Mesenchymal stem cell (in vitro differentiated cells and primary cell): ENCODE results near the gene TRIM50.
A peak's percentile ranks its signal among the peaks of the same experiment; 100 is the strongest.

Experiments
- DNase-seq: peaks from one replicate; pipeline ENCODE4 v3.0.0-alpha.2; 2013
- H2AFZ ChIP-seq: one replicate; pipeline ENCODE4 v1.6.1; 2013; ENCODE audit warnings: low read depth, mild to moderate bottlenecking, control low read depth, inconsistent platforms, low read length, moderate library complexity
- H2AK5ac ChIP-seq: 2 replicates; pipeline ENCODE4 v1.6.1; 2013; ENCODE audit warnings: low read length, moderate library complexity, mild to moderate bottlenecking, inconsistent platforms; ENCODE audit not compliant: severe bottlenecking
- H2BK120ac ChIP-seq: one replicate; pipeline ENCODE4 v1.6.1; 2013; ENCODE audit warnings: low read depth, mild to moderate bottlenecking, inconsistent platforms, low read length, moderate library complexity
- H2BK12ac ChIP-seq, 2 experiments: one replicate each; pipeline ENCODE4 v1.6.1; 2013; ENCODE audit warnings: inconsistent platforms in 2 of 2, low read length in 2 of 2, mild to moderate bottlenecking in 2 of 2, moderate library complexity in 2 of 2, control low read depth in 1 of 2
- H2BK15ac ChIP-seq: one replicate; pipeline ENCODE4 v1.6.1; 2013; ENCODE audit warnings: mild to moderate bottlenecking, low read depth, inconsistent platforms; ENCODE audit not compliant: poor library complexity, severe bottlenecking
- H2BK5ac ChIP-seq: 2 replicates; pipeline ENCODE4 v1.6.1; 2013; ENCODE audit warnings: low read depth, mild to moderate bottlenecking, low read length, control low read depth, inconsistent platforms; ENCODE audit not compliant: poor library complexity, severe bottlenecking
- H3K14ac ChIP-seq, 2 experiments: one replicate each; pipeline ENCODE4 v1.6.1; 2013; ENCODE audit warnings: inconsistent platforms in 2 of 2, low read length in 2 of 2, control low read depth in 1 of 2, mild to moderate bottlenecking in 1 of 2, moderate library complexity in 1 of 2
- H3K18ac ChIP-seq, 2 experiments: one replicate each; pipeline ENCODE4 v1.6.1; 2013; ENCODE audit warnings: inconsistent platforms in 2 of 2, low read length in 2 of 2, control low read depth in 1 of 2, low read depth in 1 of 2, mild to moderate bottlenecking in 1 of 2
- H3K23ac ChIP-seq, 2 experiments: one replicate each; pipeline ENCODE4 v1.6.1; 2013; ENCODE audit warnings: inconsistent platforms in 2 of 2, low read length in 2 of 2, mild to moderate bottlenecking in 2 of 2, moderate library complexity in 2 of 2, control low read depth in 1 of 2
- H3K27ac ChIP-seq: 2 replicates; pipeline ENCODE4 v1.5.1; 2013; ENCODE audit warnings: mild to moderate bottlenecking, moderate library complexity, low read length, control low read depth, inconsistent platforms; ENCODE audit not compliant: poor library complexity, severe bottlenecking
- H3K27me3 ChIP-seq, 2 experiments: 2 replicates each; pipeline versions ENCODE4 v1.6.1 to v1.7.0; 2013; ENCODE audit warnings: low read length in 2 of 2, mild to moderate bottlenecking in 2 of 2, moderate library complexity in 2 of 2, control low read depth in 1 of 2, inconsistent platforms in 1 of 2; ENCODE audit not compliant: control insufficient read depth in 1 of 2, insufficient read depth in 1 of 2
- H3K36me3 ChIP-seq, 2 experiments: 2 replicates each; pipeline versions ENCODE4 v1.6.1 to v1.7.0; 2013; ENCODE audit warnings: low read length in 2 of 2, control low read depth in 1 of 2, inconsistent platforms in 1 of 2, low read depth in 1 of 2, mild to moderate bottlenecking in 1 of 2; ENCODE audit not compliant: insufficient read depth in 2 of 2, control insufficient read depth in 1 of 2
- H3K4ac ChIP-seq, 2 experiments: one replicate each; pipeline ENCODE4 v1.6.1; 2013; ENCODE audit warnings: inconsistent platforms in 2 of 2, low read length in 2 of 2, mild to moderate bottlenecking in 2 of 2, moderate library complexity in 2 of 2, control low read depth in 1 of 2, low read depth in 1 of 2
- H3K4me1 ChIP-seq: 2 replicates; pipeline ENCODE4 v1.6.1; 2013; ENCODE audit warnings: low read depth, low read length, control low read depth; ENCODE audit not compliant: control insufficient read depth, insufficient read depth
- H3K4me2 ChIP-seq: 2 replicates; pipeline ENCODE4 v1.6.1; 2013; ENCODE audit warnings: low read length, mild to moderate bottlenecking, inconsistent platforms; ENCODE audit not compliant: poor library complexity, severe bottlenecking
- H3K4me3 ChIP-seq, 2 experiments: 2 replicates each; pipeline versions ENCODE4 v1.5.1 to v1.7.0; 2013; ENCODE audit warnings: low read length in 2 of 2, mild to moderate bottlenecking in 2 of 2, control low read depth in 1 of 2, low read depth in 1 of 2; ENCODE audit not compliant: insufficient read depth in 1 of 2
- H3K79me1 ChIP-seq: replicated peaks from 2 replicates; pipeline ENCODE4 v1.6.1; 2013; ENCODE audit warnings: mild to moderate bottlenecking, control low read depth, low read length, inconsistent platforms; ENCODE audit not compliant: poor library complexity, severe bottlenecking
- H3K9ac ChIP-seq: 2 replicates; pipeline ENCODE4 v1.7.0; 2013; ENCODE audit warnings: mild to moderate bottlenecking, low read length, moderate library complexity
- H3K9me3 ChIP-seq: 2 replicates; pipeline ENCODE4 v1.7.0; 2013; ENCODE audit warnings: mild to moderate bottlenecking, low read length; ENCODE audit not compliant: control insufficient read depth
- H4K8ac ChIP-seq: one replicate; pipeline ENCODE4 v1.6.1; 2013; ENCODE audit warnings: inconsistent platforms, mild to moderate bottlenecking, low read length, moderate library complexity
- H4K91ac ChIP-seq: one replicate; pipeline ENCODE4 v1.6.1; 2013; ENCODE audit warnings: mild to moderate bottlenecking, low read length, inconsistent platforms
- WGBS: methylation state at CpG from one replicate; pipeline ENCODE4 v1.1.7; 2013; ENCODE audit warnings: mixed read lengths; 5-methylcytosine and 5-hydroxymethylcytosine counted together

The TRIM50 gene

DNA sequence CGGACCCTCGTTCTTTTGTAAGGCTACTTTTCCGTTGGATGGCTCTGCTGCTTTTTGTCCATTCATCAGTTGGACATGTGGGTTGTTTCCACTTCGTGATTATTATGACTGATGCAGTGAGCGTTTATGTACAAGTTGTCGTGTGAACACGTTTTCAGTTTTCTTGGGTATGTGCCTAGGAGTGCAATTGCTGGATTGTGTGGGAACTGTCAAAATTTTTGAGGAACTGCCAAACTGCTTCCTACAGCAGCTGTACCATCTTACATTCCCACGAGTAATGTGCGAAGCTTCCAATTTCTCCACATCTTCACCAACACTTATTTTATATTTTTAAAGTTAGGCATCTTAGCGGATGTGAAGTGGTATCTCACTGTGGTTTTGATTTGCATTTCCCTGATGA lies 10.4 kb upstream of the TRIM50 start:
- Histone ChIP-seq H3K4me3 (no peak overlapping the region), H2AFZ (no peak overlapping the region), H3K23ac (no peak overlapping the region), H2BK12ac (no peak overlapping the region), H3K4me2 (no peak overlapping the region), H3K14ac (no peak overlapping the region), H3K36me3 (no peaks in the 10 kb centered on the region), H2BK120ac (no peak overlapping the region), H2AK5ac (no peak overlapping the region), H4K8ac (no peak overlapping the region), H2BK5ac (no peak overlapping the region), H3K4me1 (peaks cover 7% of the 10 kb centered on the region), H3K9me3 (no peaks in the 10 kb centered on the region), H3K4ac (no peak overlapping the region), H3K27ac (no peak overlapping the region), H4K91ac (no peak overlapping the region), H3K27me3 (peaks cover 0 to 38% of the 10 kb centered on the region in 2 experiments), H2BK15ac (no peak overlapping the region), H3K79me1 (no peaks in the 10 kb centered on the region), H3K18ac (no peak overlapping the region), H3K9ac (no peak overlapping the region)
- no peak for DNase-seq
- 88% methylated on average over 8 of the region's 10 CpGs for WGBS

DNA sequence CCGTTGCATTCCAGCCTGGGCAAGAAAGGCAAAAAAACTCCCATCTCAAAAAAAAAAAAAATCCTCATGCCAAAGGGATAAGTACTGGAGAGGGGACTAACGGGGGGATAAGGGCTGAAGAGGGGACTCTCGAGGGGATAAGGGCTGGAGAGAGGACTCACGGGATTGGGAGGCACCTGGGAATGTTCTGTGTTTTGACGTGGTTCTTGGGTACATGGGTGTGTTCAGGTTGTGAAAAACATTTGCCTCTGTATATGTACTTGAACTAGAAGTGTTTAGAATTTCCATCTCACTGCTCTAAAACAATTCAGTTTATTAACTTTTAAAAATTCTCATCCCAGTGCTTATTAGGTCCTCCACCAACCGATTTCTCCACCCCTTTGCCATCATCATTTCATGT lies 4.6 kb upstream of the TRIM50 start:
- no peak overlapping the region for H2BK5ac ChIP-seq

DNA sequence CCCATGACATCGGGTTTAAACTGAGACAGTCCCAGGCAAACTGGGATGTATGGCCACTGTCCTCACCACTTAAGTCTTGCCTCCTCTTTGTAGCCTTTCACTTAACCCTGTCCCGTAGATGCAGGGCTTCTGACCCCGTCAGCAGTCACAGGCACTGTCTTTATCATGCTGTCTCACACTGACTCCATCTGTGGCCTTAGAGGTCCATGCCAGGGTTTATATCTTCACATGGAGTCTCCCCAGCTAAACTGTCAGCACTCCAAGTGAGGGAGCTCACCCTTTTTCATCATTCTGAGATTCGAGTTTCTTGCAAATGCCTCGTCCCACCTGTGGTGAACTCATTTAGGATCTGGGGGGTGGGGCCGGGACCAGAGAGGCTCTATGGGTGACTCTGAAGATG lies 2.9 kb upstream of the TRIM50 start:
- no peak overlapping the region for H3K4me2 ChIP-seq
- peaks cover 0 to 41% of the 10 kb centered on the region in 2 experiments for H3K27me3 ChIP-seq
- peak overlapping the region in 1 of 2 experiments; percentile 44 for H3K4ac ChIP-seq
- no peak overlapping the region for H4K91ac ChIP-seq
- no peaks in the 10 kb centered on the region for H3K79me1 ChIP-seq
- no peak overlapping the region for H2BK120ac ChIP-seq
- 81% methylated on average over 6 of the region's 6 CpGs for WGBS
- no peak overlapping the region for H2BK15ac ChIP-seq
- no peaks in the 10 kb centered on the region for H3K36me3 ChIP-seq
- H4K8ac ChIP-seq, result no peak overlapping the region
- peaks cover 10% of the 10 kb centered on the region for H3K4me1 ChIP-seq
- H2BK12ac ChIP-seq, result peak overlapping the region in 1 of 2 experiments; percentile 54
- no peaks in the 10 kb centered on the region for H3K9me3 ChIP-seq
- H3K9ac ChIP-seq, result no peak overlapping the region
- H3K23ac ChIP-seq, result no peak overlapping the region
- H2AFZ ChIP-seq, result no peak overlapping the region
- no peak overlapping the region for H2AK5ac ChIP-seq
- no peak overlapping the region for H3K18ac ChIP-seq
- no peak overlapping the region for H2BK5ac ChIP-seq
- H3K4me3 ChIP-seq, result no peak overlapping the region
- H3K27ac ChIP-seq, result no peak overlapping the region
- no peak for DNase-seq
- no peak overlapping the region for H3K14ac ChIP-seq

More for the DNA sequence above, 4.6 kb upstream of the TRIM50 start:
- Histone ChIP-seq H4K8ac (no peak overlapping the region), H3K4ac (no peak overlapping the region), H2BK15ac (no peak overlapping the region), H3K79me1 (no peaks in the 10 kb centered on the region), H3K27ac (no peak overlapping the region), H3K9me3 (no peaks in the 10 kb centered on the region), H2AK5ac (no peak overlapping the region), H3K9ac (no peak overlapping the region), H3K27me3 (peaks cover 0 to 50% of the 10 kb centered on the region in 2 experiments), H2BK12ac (no peak overlapping the region), H3K18ac (no peak overlapping the region), H3K4me2 (no peak overlapping the region), H2BK120ac (no peak overlapping the region), H3K36me3 (no peaks in the 10 kb centered on the region), H4K91ac (no peak overlapping the region), H3K23ac (no peak overlapping the region), H3K14ac (no peak overlapping the region), H3K4me3 (no peak overlapping the region), H2AFZ (no peak overlapping the region), H3K4me1 (peaks cover 10% of the 10 kb centered on the region)
- DNase-seq, result no peak
- 78% methylated on average over 4 of the region's 6 CpGs for WGBS

DNA sequence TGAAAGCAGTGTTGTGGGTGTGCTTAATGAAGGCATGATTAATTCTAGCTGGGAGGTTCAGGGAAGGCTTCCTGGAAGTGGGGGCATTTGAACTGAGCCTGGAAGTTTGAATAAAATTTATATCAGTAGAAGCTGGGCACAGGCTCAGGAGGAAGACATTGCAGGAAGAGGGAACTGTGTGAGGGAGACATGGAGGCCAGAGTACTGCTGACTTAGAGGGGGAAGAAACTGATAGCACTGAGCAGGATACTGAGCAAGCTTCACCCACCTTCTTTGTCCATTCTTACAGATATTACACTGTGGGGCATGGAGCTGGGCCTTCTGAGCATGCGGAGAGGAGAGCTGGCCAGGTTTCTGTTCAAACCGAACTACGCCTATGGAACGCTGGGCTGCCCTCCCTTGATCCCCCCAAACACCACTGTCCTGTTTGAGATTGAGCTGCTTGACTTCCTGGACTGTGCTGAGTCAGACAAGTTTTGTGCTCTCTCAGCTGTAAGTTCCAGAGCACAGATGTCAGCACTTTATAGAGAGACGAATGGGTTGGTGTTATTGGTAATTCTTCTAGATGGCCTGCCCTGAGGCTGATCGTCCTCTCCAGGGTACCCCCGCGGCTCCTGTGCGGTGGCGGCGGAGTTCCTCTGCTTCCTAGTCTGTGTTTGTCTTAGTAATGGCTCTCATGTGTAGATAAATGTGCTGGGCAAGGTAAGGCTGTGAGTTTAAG lies 2.1 kb upstream of the TRIM50 start:
- peaks cover 10% of the 10 kb centered on the region for H3K4me1 ChIP-seq
- H3K18ac ChIP-seq, result peak overlapping the region in 1 of 2 experiments; percentile 82
- H2BK120ac ChIP-seq, result no peak overlapping the region
- H3K79me1 ChIP-seq, result no peaks in the 10 kb centered on the region
- H3K27ac ChIP-seq, result peak overlapping the region; percentile 25
- H3K4me3 ChIP-seq, result no peak overlapping the region
- no peaks in the 10 kb centered on the region for H3K9me3 ChIP-seq
- no peak overlapping the region for H3K14ac ChIP-seq
- peak overlapping the region; percentile 85 for H2AFZ ChIP-seq
- H2AK5ac ChIP-seq, result no peak overlapping the region
- H3K9ac ChIP-seq, result no peak overlapping the region
- 46% methylated on average over 11 of the region's 11 CpGs for WGBS
- peak overlapping the region in 1 of 2 experiments; percentile 37 for H3K4ac ChIP-seq
- H3K27me3 ChIP-seq, result peaks cover 0 to 37% of the 10 kb centered on the region in 2 experiments
- no peaks in the 10 kb centered on the region for H3K36me3 ChIP-seq
- peak overlapping the region in 1 of 2 experiments; percentile 92 for H2BK12ac ChIP-seq
- H2BK5ac ChIP-seq, result no peak overlapping the region
- peak; percentile 58 for DNase-seq
- no peak overlapping the region for H3K4me2 ChIP-seq
- H2BK15ac ChIP-seq, result no peak overlapping the region
- no peak overlapping the region for H4K91ac ChIP-seq
- H4K8ac ChIP-seq, result peak overlapping the region; percentile 62
- no peak overlapping the region for H3K23ac ChIP-seq
